Keratinocyte (primary cell): ENCODE measurements around the gene TNRC6A. TPM values are rescaled to one million over a fixed set of nuclear protein-coding genes. Genes with fewer than 3 reads are reported as not detected.

ENCODE experiments used
- DNase-seq: peaks from one replicate; pipeline ENCODE4 v3.0.0-alpha.2; 2011; ENCODE audit warnings: low read depth, missing footprints, low spot score
- FAIRE-seq: peaks from 2 replicates; lab custom pipeline; 2011; peaks lifted over from hg19 to GRCh38; lab: Jason Lieb, UNC
- H2AFZ ChIP-seq: 2 replicates; pipeline ENCODE4 v1.6.0; 2012; ENCODE audit warnings: low read length, control low read depth, inconsistent platforms; ENCODE audit not compliant: control insufficient read depth
- H3K27ac ChIP-seq: 2 replicates; pipeline ENCODE4 v1.5.1; 2011; ENCODE audit warnings: low read length; ENCODE audit not compliant: control insufficient read depth, insufficient read depth
- H3K27me3 ChIP-seq: 3 replicates; pipeline ENCODE4 v1.6.0; 2011; ENCODE audit warnings: low read length; ENCODE audit not compliant: control insufficient read depth, insufficient read depth; ENCODE audit errors: extremely low read depth
- H3K36me3 ChIP-seq, 2 experiments: 2 replicates in 1 of 2; 3 replicates in 1 of 2; pipeline ENCODE4 v1.5.1; 2011; ENCODE audit warnings: low read length in 2 of 2, mild to moderate bottlenecking in 1 of 2; ENCODE audit not compliant: control insufficient read depth in 2 of 2, insufficient read depth in 2 of 2; ENCODE audit errors: extremely low read depth in 1 of 2
- H3K4me1 ChIP-seq: 3 replicates; pipeline ENCODE4 v1.5.1; 2011; ENCODE audit warnings: low read length; ENCODE audit not compliant: control insufficient read depth, insufficient read depth; ENCODE audit errors: extremely low read depth
- H3K4me2 ChIP-seq: 3 replicates; pipeline ENCODE4 v1.6.0; 2011; ENCODE audit warnings: low read depth, low read length; ENCODE audit not compliant: control insufficient read depth, insufficient read depth; ENCODE audit errors: extremely low read depth
- H3K4me3 ChIP-seq, 3 experiments: fragments of 200-600 bp in 1 of 3; sonication (generic) in 1 of 3; 2 replicates in 2 of 3; 3 replicates in 1 of 3; pipeline ENCODE4 v1.5.1; 2011 to 2016; ENCODE audit warnings: low read length in 3 of 3, mild to moderate bottlenecking in 3 of 3, control low read depth in 2 of 3, inconsistent platforms in 1 of 3, low read depth in 1 of 3, mixed read lengths in 1 of 3, mixed run types in 1 of 3, moderate library complexity in 1 of 3; ENCODE audit not compliant: control insufficient read depth in 2 of 3, insufficient read depth in 2 of 3; ENCODE audit errors: extremely low read depth in 1 of 3
- H3K79me2 ChIP-seq: 2 replicates; pipeline ENCODE4 v1.6.0; 2012; ENCODE audit warnings: low read length; ENCODE audit not compliant: control insufficient read depth, insufficient read depth
- H3K9ac ChIP-seq: 3 replicates; pipeline ENCODE4 v1.6.0; 2011; ENCODE audit warnings: low read length; ENCODE audit not compliant: control insufficient read depth, insufficient read depth; ENCODE audit errors: extremely low read depth
- H3K9me1 ChIP-seq: 3 replicates; pipeline ENCODE4 v1.6.0; 2011; ENCODE audit warnings: low read length; ENCODE audit not compliant: control insufficient read depth, insufficient read depth; ENCODE audit errors: extremely low read depth
- H3K9me3 ChIP-seq: 2 replicates; pipeline ENCODE4 v1.5.1; 2012; ENCODE audit warnings: low read depth, low read length; ENCODE audit not compliant: control insufficient read depth
- H4K20me1 ChIP-seq: 3 replicates; pipeline ENCODE4 v1.6.0; 2011; ENCODE audit warnings: low read length; ENCODE audit not compliant: control insufficient read depth, insufficient read depth; ENCODE audit errors: extremely low read depth
- EZH2 ChIP-seq: IDR thresholded peaks from one replicate; pipeline ENCODE4 v1.6.1; 2012; ENCODE audit warnings: inconsistent platforms, mild to moderate bottlenecking, low read length, moderate library complexity
- dilution Hi-C: fragments of 300-500 bp; cut with MboI; formaldehyde crosslinking; loops from one replicate; pipeline ENCODE4 v1.7.0; 2020; ENCODE audit warnings: low sequenced_read_pairs; ENCODE audit not compliant: extremely low pct_ligation_motif_present
- polyA plus RNA-seq, 5 experiments: library from polyadenylated mRNA; depleted of rRNA in 3 of 5; stranded (reverse) in 3 of 5; stranded (forward) in 1 of 5; unstranded in 1 of 5; fragments of >200 nt; gene quantifications; 1 replicate in 1 of 5; 2 replicates in 3 of 5; 3 replicates in 1 of 5; pipeline versions ENCODE4 v1.2.1 to v1.2.3, GENCODE V29; 2011 to 2012; ENCODE audit warnings: missing spikeins in 2 of 5, low read depth in 1 of 5, low replicate concordance in 1 of 5
- TF ChIP-seq, protein P1 (sequence below), 3 experiments: IDR thresholded peaks in 1 of 3; conservative IDR thresholded peaks in 1 of 3; optimal IDR thresholded peaks in 1 of 3; 2 replicates in 2 of 3; 3 replicates in 1 of 3; pipeline versions ENCODE3 to v1.5.1; 2011; ENCODE audit warnings: low read length in 3 of 3, mild to moderate bottlenecking in 3 of 3, moderate library complexity in 2 of 3, control low read depth in 1 of 3, inconsistent platforms in 1 of 3; ENCODE audit not compliant: insufficient read depth in 2 of 3; ENCODE audit errors: extremely low read depth in 1 of 3

Gene TNRC6A
- polyA plus RNA-seq, 1 donor (not counting 4 experiments of a cell fraction or from before 2014, with no cell fraction given): 23.3 TPM

DNA sequence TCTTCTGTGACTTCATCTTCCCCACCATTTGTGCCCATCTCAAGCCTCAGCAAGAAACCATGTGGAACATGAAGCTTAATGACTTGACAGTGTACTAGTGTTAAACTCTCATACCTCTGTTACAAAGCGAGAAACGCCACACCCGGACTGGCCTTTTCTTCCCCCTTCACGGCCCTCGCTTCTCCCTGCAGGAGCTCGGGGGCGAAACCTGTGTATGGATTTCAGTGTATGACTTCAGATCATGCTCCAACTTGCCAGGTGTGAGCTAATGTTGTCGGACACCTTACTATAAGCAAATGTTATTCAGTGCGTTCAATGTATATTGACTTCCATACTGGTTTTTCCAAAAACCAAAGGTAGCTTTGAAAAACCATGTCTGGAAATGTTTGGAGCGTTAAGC lies 96.2 kb downstream of the TNRC6A start:
- Histone ChIP-seq H3K4me3 (no peak overlapping the region), H2AFZ (no peak overlapping the region), H3K36me3 (peaks cover 21 to 23% of the 10 kb centered on the region in 2 experiments), H3K4me2 (peak overlapping the region; percentile 1), H3K9me3 (no peaks in the 10 kb centered on the region), H3K27me3 (no peaks in the 10 kb centered on the region), H3K4me1 (peaks cover 9% of the 10 kb centered on the region), H3K79me2 (no peaks in the 10 kb centered on the region), H3K9ac (no peak overlapping the region), H3K27ac (no peak overlapping the region), H4K20me1 (no peaks in the 10 kb centered on the region), H3K9me1 (no peaks in the 10 kb centered on the region)
- peak; percentile 72 for FAIRE-seq
- DNase-seq: no peak
- no peak for TF ChIP-seq EZH2
- TF ChIP-seq, protein P1, sequence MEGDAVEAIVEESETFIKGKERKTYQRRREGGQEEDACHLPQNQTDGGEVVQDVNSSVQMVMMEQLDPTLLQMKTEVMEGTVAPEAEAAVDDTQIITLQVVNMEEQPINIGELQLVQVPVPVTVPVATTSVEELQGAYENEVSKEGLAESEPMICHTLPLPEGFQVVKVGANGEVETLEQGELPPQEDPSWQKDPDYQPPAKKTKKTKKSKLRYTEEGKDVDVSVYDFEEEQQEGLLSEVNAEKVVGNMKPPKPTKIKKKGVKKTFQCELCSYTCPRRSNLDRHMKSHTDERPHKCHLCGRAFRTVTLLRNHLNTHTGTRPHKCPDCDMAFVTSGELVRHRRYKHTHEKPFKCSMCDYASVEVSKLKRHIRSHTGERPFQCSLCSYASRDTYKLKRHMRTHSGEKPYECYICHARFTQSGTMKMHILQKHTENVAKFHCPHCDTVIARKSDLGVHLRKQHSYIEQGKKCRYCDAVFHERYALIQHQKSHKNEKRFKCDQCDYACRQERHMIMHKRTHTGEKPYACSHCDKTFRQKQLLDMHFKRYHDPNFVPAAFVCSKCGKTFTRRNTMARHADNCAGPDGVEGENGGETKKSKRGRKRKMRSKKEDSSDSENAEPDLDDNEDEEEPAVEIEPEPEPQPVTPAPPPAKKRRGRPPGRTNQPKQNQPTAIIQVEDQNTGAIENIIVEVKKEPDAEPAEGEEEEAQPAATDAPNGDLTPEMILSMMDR (optimal IDR thresholded peaks at IDR 0.05 in 1 of 3, IDR thresholded peaks at IDR 0.05 in 1 of 3, conservative IDR thresholded peaks at IDR 0.05 in 1 of 3; ENCODE audit: extremely low read depth in 1 of 3, insufficient read depth in 2 of 3, low read length in 3 of 3): no peak
- dilution Hi-C loops: no loop called here

DNA sequence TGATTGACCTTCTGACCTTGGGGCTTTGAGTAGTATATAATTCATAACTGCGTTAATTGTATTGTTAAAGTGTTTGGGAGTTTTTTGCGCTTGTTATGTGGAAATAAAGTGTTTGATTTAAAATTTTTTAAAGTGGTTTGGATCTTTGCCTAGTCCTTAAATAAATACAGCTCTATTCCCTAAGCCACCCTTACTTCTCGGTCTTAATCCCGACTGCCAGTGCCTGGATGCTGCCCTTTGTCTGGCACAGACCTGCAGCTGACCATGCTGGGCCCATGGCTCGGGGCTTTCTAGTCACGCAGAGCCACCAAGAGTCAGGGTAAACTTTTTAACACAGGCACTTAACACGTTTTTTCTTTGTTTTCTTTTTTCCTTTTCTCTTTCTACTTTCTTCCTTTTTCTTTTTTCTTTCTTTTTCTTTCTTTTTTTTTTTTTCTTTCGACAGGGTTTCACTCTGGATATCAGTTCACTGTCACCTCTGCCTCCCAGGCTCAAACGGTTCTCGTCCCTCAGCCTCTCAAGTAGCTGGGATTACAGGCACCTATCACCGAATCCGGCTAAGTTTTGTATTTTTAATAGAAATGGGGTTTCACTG lies 96.7 kb downstream of the TNRC6A start:
- dilution Hi-C loops: no loop called here
- Histone ChIP-seq H4K20me1 (no peaks in the 10 kb centered on the region), H3K27ac (no peak overlapping the region), H2AFZ (no peak overlapping the region), H3K36me3 (peaks cover 21 to 22% of the 10 kb centered on the region in 2 experiments), H3K4me3 (no peak overlapping the region), H3K79me2 (no peaks in the 10 kb centered on the region), H3K4me1 (peaks cover 9% of the 10 kb centered on the region), H3K27me3 (no peaks in the 10 kb centered on the region), H3K9ac (no peak overlapping the region), H3K9me3 (no peaks in the 10 kb centered on the region), H3K4me2 (peak overlapping the region; percentile 1), H3K9me1 (no peaks in the 10 kb centered on the region)
- FAIRE-seq (no peak), DNase-seq (no peak)
- no peak for TF ChIP-seq EZH2
